Activated T-helper 2 cell treated with anti-CD3 and anti-CD28 coated beads, Interferon-gamma antibody, Interleukin-2, Interleukin-4, amounts not matched to agents 10 μg/mL and 5 μg/mL and 100 μg/mL, durations not matched to agents 14 hours and 24 hours and 36 hours (primary cell): ENCODE measurements around the gene ADCK2. TPM values are rescaled to one million over a fixed set of nuclear protein-coding genes. Genes with fewer than 3 reads are reported as not detected.
"Not testable (repeated sequence)": the region's sequence is repeated elsewhere in the genome, so short reads cannot be mapped to it uniquely, and the experiment has no call there.

Experiments used
- DNase-seq: peaks from one replicate; pipeline ENCODE4 v3.0.0; 2021; ENCODE audit warnings: low spot score
- H3K27ac Mint-ChIP-seq: one replicate; pipeline ENCODE4 v1.8.0; 2021; ENCODE audit warnings: mixed read lengths
- H3K27me3 Mint-ChIP-seq: one replicate; pipeline ENCODE4 v1.8.0; 2021; ENCODE audit warnings: low read depth, mixed read lengths
- H3K36me3 Mint-ChIP-seq: one replicate; pipeline ENCODE4 v1.8.0; 2021; ENCODE audit warnings: low read depth, mixed read lengths
- H3K4me1 Mint-ChIP-seq: one replicate; pipeline ENCODE4 v1.8.0; 2021; ENCODE audit warnings: low read depth, mixed read lengths
- H3K4me3 Mint-ChIP-seq: one replicate; pipeline ENCODE4 v1.8.0; 2021; ENCODE audit warnings: low read depth, mild to moderate bottlenecking, moderate library complexity, mixed read lengths
- H3K9me3 Mint-ChIP-seq: one replicate; pipeline ENCODE4 v1.8.0; 2021; ENCODE audit warnings: mixed read lengths
- intact Hi-C: fragments of 100-400 bp; cut with micrococcal nuclease; formaldehyde crosslinking; loops from one replicate; pipeline ENCODE4 v1.15.1; 2023
- total RNA-seq: library from RNA; stranded (reverse); gene quantifications from 2 replicates; pipeline ENCODE4 v1.2.3, GENCODE V29; 2022

The ADCK2 gene
- total RNA-seq, 1 donor from 2014 or later: 26.3 TPM

DNA sequence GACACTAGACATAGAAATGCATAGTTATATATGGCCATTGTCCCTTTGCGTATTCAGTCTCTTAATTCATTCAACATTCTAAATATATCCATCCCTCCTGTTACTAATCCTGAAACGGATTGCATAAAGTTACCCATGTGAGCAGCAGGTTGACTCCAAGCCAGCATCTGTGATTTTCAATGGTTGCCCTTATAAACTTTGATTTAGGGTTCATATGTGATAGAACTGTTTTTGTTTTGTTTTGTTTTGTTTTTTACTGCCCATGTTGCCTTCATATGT is 18.7 kb upstream of the ADCK2 start:
- Mint-ChIP-seq H3K27me3 (peaks cover 22% of the 10 kb centered on the region), H3K27ac (no peak overlapping the region), H3K4me1 (peaks cover 20% of the 10 kb centered on the region), H3K4me3 (no peak overlapping the region), H3K9me3 (no peaks in the 10 kb centered on the region), H3K36me3 (no peaks in the 10 kb centered on the region)
- intact Hi-C loops: no loop called here
- DNase-seq: no peak

DNA sequence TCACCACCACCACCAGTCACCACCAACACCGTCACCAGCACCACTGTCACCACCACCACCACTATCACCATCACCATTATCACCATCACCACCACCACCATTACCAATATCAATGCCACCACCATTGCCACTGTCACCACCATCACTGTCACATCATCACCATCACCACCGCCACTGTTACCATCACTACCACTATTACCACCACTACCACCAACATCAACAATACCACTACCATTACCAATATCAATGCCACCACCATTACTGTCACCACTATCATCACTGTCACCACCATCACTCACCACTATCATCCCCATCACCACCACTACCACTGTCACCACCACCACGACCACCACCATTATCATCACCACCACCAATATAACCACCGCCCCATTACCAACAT is 18.1 kb upstream of the ADCK2 start:
- intact Hi-C loops: no loop called here
- H3K9me3 Mint-ChIP-seq: no peaks in the 10 kb centered on the region
- H3K27me3 Mint-ChIP-seq: peaks cover 18% of the 10 kb centered on the region
- no peak overlapping the region for H3K27ac Mint-ChIP-seq
- DNase-seq: no peak
- no peaks in the 10 kb centered on the region for H3K36me3 Mint-ChIP-seq
- no peak overlapping the region for H3K4me3 Mint-ChIP-seq
- H3K4me1 Mint-ChIP-seq: peaks cover 20% of the 10 kb centered on the region

DNA sequence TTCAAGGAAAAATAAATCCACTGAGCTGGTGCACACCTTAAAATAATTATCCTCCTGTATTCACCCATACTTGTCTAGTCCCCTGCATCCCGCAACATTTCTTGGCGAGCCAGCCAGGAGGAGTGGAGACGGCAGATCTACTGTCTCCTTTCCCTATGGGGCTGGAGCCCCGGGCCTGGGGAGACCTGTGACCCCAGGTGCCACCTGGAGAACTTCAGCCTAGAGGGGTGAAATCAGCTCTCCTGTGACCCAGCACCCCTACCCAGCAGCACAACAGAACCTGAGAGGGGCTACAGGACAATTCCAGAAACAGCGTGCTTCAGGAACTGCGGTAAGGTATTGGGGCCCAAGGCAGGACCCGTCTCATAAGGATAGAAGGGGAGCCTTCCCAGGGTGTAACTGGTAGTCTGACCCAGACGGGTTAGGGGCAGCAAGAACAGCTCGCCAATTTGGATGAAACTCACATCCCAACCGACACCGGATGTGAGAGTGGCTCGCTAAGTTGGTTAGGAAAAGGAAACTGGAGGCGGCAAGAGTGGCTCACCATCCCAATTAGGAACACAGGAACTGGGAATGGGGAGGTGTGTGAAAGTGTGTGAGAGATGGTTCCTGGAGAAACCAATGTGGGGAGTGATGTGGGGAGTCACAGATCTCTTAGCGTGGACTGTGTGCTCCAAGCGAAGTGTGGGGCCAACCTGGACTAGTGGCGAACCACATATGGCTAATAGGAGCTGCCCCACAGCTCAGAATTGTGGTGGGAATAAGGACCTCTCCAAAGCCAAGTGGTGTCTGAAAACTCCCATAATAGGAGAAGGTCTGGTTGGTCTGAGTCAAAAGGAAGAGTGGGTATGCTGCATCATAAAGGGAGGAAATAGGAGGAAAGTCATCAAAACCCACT is 17.0 kb upstream of the ADCK2 start:
- no peak overlapping the region for H3K27ac Mint-ChIP-seq
- peaks cover 20% of the 10 kb centered on the region for H3K4me1 Mint-ChIP-seq
- no peak for DNase-seq
- no peaks in the 10 kb centered on the region for H3K9me3 Mint-ChIP-seq
- no peak overlapping the region for H3K4me3 Mint-ChIP-seq
- peaks cover 16% of the 10 kb centered on the region for H3K27me3 Mint-ChIP-seq
- H3K36me3 Mint-ChIP-seq: no peaks in the 10 kb centered on the region
- intact Hi-C loops: loop anchor here (2.0 kb wide), 1 partner anchor 179 kb away; no protein-coding TSS in a partner anchor

DNA sequence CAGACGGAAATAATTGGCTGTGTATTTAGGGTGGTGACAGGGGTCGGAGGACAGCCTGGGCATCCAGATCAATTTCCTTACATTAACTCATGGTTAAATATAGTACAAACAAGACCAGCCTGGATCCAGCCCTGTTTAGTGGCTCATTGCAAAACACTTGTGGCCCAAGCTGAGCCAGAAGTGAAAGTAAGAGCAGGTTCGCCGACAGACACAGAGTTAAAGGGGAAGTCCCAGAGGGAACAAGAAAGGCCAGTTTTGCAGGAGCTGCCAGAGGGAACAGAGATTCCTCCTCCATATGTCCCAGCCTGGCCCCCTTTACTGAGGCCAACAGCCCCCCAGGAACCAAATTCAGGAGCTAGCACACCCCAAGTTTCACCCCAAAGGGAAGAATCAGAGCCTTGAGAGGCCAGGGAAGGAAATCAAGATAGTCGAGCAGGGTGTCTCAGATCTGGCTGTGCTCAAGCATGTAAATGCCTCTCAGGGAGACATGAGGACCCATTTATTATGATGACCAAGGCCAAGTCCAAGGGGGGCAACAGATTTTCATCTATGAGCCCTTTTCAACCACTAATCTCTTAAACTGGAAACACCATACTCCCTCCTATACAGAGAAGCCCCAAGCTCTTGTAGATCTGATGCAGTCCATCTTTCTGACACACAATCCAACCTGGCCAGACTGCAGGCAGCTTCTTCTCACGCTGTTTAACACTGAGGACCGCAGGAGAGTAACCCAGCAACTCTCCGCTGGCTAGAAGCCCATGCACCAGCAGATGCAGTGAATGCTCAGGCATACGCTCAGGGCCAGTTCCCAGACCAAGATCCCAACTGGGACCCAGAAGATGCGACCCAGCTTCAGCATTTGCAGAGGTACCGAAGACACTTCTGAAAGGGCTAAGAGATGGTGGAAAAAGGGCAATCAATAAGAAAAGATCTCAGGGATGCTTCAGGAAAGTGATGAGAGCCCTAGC is 15.9 kb upstream of the ADCK2 start:
- intact Hi-C loops: loop anchor here (2.0 kb wide), 1 partner anchor 180 kb away; no protein-coding TSS in a partner anchor
- Mint-ChIP-seq H3K27ac (no peak overlapping the region), H3K4me1 (peaks cover 20% of the 10 kb centered on the region), H3K4me3 (peak overlapping the region; percentile 76), H3K27me3 (peaks cover 15% of the 10 kb centered on the region), H3K36me3 (no peaks in the 10 kb centered on the region), H3K9me3 (no peaks in the 10 kb centered on the region)
- peak; percentile 37 for DNase-seq

DNA sequence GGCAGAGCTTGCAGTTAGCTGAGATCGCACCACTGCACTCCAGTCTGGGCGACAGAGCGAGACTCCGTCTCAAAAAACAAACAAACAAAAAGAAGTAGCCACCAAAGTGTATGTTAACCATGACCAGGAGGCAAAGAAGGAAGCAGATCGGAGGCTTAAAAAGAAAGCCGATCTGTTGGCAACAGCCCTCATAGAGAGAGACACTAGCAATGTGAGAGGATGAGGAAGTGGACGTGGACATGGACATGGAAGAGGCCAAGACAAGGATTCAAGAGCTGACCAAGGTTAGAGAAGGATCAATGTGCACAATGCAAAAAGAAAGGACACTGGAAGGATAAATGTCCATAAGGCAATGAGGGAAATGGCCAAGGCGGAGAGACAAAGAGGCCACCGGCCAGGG is 14.9 kb upstream of the ADCK2 start:
- no peaks in the 10 kb centered on the region for H3K9me3 Mint-ChIP-seq
- H3K4me1 Mint-ChIP-seq: peaks cover 20% of the 10 kb centered on the region
- no peak for DNase-seq
- no peak overlapping the region for H3K27ac Mint-ChIP-seq
- H3K27me3 Mint-ChIP-seq: peaks cover 15% of the 10 kb centered on the region
- intact Hi-C loops: loop anchor here (2.0 kb wide), 1 partner anchor 181 kb away; no protein-coding TSS in a partner anchor
- no peaks in the 10 kb centered on the region for H3K36me3 Mint-ChIP-seq
- no peak overlapping the region for H3K4me3 Mint-ChIP-seq

DNA sequence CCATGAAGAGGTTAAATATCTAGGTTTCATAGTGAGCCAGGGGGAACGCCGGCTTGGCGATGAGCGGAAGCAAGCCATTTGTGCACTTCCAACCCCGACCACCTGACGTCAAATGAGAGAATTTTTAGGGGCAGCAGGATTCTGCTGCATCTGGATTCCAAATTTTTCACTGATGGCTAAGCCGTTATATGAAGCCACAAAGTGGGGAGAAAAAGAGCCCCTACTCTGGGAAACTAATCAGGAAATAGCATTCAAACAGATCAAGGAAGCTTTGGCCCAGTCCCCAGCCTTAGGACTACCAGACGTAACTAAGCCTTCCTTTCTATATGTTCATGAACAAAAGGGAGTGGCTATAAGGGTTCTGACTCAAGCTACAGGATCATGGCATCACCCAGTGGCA is 12.9 kb upstream of the ADCK2 start:
- H3K36me3 Mint-ChIP-seq: no peaks in the 10 kb centered on the region
- H3K27ac Mint-ChIP-seq: no peak overlapping the region
- intact Hi-C loops: no loop called here
- no peak for DNase-seq
- no peak overlapping the region for H3K4me3 Mint-ChIP-seq
- peaks cover 20% of the 10 kb centered on the region for H3K27me3 Mint-ChIP-seq
- no peaks in the 10 kb centered on the region for H3K9me3 Mint-ChIP-seq
- H3K4me1 Mint-ChIP-seq: peaks cover 16% of the 10 kb centered on the region

DNA sequence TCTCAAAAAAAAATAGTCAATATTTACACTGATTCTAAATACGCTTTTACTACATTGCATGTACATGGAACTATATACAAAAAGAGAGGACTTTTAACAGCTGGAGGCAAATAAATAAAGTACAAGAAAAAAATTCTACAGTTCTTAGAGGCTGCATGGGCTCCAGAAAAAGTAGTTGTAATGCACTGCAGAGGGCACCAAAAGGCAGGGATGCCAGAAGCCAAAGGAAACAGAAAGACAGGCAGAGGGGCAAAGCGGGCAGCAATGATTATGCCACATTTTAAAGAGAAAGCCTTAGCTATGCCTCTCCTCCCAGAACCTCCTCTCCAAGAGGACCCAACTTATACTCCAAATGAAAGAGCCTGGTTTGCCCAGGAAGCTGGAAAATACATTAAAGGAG is 11.6 kb upstream of the ADCK2 start:
- Mint-ChIP-seq H3K27ac (no peak overlapping the region), H3K4me1 (peaks cover 12% of the 10 kb centered on the region), H3K36me3 (no peaks in the 10 kb centered on the region), H3K27me3 (peaks cover 29% of the 10 kb centered on the region), H3K4me3 (no peak overlapping the region), H3K9me3 (no peaks in the 10 kb centered on the region)
- intact Hi-C loops: no loop called here
- no peak for DNase-seq

DNA sequence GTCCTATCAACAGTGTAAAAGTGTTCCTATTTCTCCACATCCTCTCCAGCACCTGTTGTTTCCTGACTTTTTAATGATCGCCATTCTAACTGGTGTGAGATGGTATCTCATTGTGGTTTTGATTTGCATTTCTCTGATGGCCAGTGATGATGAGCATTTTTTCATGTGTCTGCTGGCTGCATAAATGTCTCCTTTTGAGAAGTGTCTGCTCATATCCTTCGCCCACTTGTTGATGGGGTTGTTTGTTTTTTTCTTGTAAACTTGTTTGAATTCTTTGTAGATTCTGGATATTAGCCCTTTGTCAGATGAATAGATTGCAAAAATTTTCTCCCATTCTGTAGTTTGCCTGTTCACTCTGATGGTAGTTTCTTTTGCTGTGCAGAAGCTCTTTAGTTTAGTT is 9.8 kb upstream of the ADCK2 start:
- H3K36me3 Mint-ChIP-seq, intact Hi-C loops, H3K4me1 Mint-ChIP-seq, H3K4me3 Mint-ChIP-seq, H3K27ac Mint-ChIP-seq, DNase-seq, H3K9me3 Mint-ChIP-seq: not testable (repeated sequence)
- H3K27me3 Mint-ChIP-seq: peaks cover 23% of the 10 kb centered on the region

DNA sequence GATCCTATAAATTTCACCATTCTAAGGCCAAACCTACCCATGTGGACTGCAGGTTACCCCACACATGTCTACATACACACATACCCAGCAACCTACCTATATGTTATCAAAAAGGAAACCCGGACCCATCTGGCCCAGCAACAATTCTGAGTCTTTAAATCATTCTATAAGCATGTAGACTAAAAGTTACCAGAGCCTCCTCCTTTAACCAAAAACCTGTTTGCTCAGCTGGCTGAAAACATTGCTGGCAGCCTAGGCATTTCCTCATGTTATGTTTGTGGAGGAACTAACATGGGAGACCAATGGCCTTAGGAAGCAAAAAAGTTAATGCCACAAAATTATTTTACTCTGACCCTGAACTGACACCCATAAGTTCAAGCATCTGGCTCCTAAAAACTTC is 5.3 kb upstream of the ADCK2 start:
- H3K27me3 Mint-ChIP-seq: peaks cover 21% of the 10 kb centered on the region

DNA sequence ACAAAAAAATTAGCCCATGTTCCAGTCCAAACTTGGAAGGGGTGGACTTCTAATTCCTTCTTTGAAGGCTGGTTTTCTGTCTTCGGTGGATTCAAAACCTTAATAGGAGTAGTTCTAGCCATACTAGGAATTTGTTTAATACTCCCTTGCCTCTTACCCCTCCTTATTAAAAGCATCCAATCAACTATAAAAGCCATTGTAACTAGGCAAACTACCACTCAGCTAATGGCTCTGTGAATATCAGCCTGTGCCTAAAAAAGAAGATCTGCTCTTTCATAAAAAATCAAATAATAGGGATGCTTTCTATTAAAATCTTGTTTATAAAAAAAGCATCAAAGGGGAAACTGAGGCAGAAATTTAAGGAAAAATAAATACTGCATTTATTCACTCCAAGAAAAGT is 4.1 kb upstream of the ADCK2 start:
- peaks cover 15% of the 10 kb centered on the region for H3K27me3 Mint-ChIP-seq
- H3K4me1 Mint-ChIP-seq: peaks cover 8% of the 10 kb centered on the region
- no peak overlapping the region for H3K27ac Mint-ChIP-seq
- no peaks in the 10 kb centered on the region for H3K36me3 Mint-ChIP-seq
- intact Hi-C loops: no loop called here
- DNase-seq: no peak
- no peak overlapping the region for H3K4me3 Mint-ChIP-seq
- H3K9me3 Mint-ChIP-seq: no peaks in the 10 kb centered on the region

More for the DNA sequence above, 5.3 kb upstream of the ADCK2 start:
- H3K27ac Mint-ChIP-seq: no peak overlapping the region
- no peak for DNase-seq
- no peaks in the 10 kb centered on the region for H3K9me3 Mint-ChIP-seq
- H3K4me3 Mint-ChIP-seq: no peak overlapping the region
- intact Hi-C loops: no loop called here
- peaks cover 6% of the 10 kb centered on the region for H3K4me1 Mint-ChIP-seq
- H3K36me3 Mint-ChIP-seq: no peaks in the 10 kb centered on the region

DNA sequence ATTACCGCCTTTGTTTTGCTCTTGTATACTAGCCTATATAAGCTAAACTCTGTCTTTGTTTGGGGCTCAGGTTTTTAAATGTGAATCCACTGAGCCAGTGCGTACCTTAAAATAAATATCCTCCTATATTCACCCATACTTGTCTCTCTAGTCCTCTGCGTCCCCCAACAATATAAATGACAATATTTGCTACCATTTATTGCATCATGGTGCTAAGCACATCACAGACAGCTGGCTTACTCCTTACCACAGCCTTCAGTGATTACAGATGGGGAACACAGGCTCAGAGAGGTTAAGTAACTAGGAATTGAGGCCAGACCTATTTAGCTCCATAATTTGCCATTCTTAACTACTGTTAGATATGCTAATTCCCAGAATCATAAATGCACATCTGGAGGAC is 3.4 kb upstream of the ADCK2 start:
- H3K27ac Mint-ChIP-seq: no peak overlapping the region
- DNase-seq: no peak
- H3K9me3 Mint-ChIP-seq: no peaks in the 10 kb centered on the region
- H3K27me3 Mint-ChIP-seq: peaks cover 14% of the 10 kb centered on the region
- intact Hi-C loops: no loop called here
- H3K4me1 Mint-ChIP-seq: peaks cover 15% of the 10 kb centered on the region
- no peak overlapping the region for H3K4me3 Mint-ChIP-seq
- no peaks in the 10 kb centered on the region for H3K36me3 Mint-ChIP-seq

DNA sequence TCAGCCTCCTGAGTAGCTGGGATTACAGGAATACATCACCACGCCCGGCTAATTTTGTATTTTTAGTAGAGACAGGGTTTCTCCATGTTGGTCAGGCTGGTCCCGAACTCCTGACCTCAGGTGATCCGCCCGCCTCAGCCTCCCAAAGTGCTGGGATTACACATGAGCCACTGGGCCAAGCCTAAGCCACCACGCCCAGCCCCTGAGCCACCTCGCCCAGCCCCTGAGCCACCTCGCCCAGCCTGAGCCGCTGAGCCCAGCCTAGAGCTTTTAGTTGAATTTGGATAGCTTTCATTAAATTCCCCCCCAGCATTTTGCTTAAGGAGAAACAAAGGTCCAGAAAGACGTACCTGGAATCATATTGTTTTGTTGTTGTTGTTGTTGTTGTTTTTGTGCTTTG is 2.9 kb upstream of the ADCK2 start:
- H3K9me3 Mint-ChIP-seq, H3K36me3 Mint-ChIP-seq, DNase-seq, H3K4me3 Mint-ChIP-seq, intact Hi-C loops, H3K27ac Mint-ChIP-seq: not testable (repeated sequence)
- H3K4me1 Mint-ChIP-seq: peaks cover 20% of the 10 kb centered on the region
- peaks cover 14% of the 10 kb centered on the region for H3K27me3 Mint-ChIP-seq
